GM21825 (cell line): Measurements from ENCODE around the gene SSUH2.
"Not testable (repeated sequence)": the region's sequence is repeated elsewhere in the genome, so short reads cannot be mapped to it uniquely, and the experiment has no call there.

Experiments
- ATAC-seq: cut with Tn5 transposase; IDR thresholded peaks from one replicate; pipeline ENCODE4 v1.9.1; 2021; ENCODE audit warnings: mild to moderate bottlenecking, moderate library complexity; ENCODE audit not compliant: unreplicated experiment

Gene SSUH2

DNA sequence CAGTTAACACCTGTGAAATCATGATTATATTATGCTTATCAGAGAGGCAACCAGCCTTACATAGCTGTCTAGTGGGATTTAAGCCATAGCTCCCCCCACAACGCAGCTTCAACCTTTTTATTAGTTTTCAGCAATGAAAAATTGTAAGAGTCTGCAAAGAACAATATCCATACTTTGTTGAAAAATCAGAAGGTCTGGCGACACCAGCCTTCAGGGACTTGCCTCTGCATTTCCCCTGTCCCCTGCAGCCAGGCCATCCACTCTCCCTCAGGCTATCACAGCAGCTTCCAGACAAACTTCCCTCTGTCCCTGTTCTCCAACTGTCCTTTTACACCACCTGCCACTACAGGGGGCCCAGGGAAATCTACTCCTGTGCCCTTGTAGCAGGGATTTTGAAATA, 59.9 kb downstream of the SSUH2 start:
- ATAC-seq = no peak

DNA sequence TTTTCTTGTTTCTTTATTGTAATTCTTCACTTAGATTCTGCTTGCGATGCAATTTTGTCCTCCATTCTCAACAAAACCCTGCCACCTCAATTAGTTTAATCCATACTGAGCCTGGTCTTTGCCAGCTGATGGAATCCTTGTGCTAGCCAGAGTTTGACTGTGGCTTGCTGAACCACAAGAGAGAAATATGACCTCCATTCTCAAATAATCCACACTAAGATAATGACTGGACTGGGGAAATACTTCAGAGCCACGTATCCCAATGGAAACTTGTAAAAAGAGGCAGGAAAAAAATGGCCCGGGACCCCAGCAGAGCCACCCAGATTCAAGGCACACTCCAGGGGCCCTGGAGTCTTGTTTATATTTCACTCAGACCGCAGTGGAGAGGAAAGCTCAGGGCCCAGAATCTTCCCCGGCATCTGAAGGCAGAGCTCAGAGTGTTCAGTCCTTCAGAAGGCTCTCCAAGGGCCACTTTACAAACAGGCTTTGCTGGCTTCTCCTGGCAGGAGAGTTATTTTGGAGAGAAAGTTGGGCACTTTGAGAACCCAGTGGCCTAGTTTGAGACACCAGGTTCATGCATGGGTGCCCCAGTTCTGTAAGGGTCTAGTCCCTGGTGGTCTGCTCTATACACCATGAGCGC, 62.7 kb downstream of the SSUH2 start:
- no peak for ATAC-seq

DNA sequence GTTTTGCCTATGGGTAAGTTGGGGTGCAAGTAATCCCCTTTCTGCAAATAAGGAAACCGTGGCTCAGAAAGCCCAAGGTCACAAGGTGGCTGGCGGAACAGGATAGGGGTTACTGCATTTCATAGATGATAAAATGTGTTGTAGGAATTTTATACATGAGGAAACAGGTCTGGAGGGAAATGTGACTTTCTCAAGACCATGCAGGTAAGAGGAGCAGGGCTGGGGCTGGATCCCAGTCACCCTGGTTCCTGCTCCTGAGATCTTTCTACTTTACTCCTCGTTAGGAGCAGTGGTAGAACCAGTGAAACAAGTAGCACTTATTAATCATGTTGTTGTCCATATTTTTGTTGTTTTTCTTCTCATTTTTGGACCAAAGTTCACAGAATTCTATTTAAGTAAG, 63.2 kb downstream of the SSUH2 start:
- no peak for ATAC-seq

DNA sequence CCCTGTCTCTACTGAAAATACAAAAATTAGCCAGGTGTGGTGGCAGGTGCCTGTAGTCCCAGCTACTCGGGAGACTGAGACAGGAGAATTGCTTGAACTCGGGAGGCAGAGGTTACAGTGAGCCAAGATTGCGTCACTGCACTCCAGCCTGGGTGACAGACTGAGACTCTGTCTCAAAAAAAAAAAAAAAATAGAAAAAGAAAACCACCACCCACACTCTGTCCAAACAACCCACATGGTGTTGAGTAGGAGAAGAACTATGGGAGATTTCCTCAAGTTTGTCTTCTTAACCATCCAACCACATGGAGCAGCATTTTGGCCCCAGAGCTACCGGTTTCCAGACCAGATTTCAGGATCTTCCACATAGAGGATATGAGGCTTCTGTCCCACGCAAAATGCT, 64.2 kb downstream of the SSUH2 start:
- ATAC-seq = not testable (repeated sequence)

DNA sequence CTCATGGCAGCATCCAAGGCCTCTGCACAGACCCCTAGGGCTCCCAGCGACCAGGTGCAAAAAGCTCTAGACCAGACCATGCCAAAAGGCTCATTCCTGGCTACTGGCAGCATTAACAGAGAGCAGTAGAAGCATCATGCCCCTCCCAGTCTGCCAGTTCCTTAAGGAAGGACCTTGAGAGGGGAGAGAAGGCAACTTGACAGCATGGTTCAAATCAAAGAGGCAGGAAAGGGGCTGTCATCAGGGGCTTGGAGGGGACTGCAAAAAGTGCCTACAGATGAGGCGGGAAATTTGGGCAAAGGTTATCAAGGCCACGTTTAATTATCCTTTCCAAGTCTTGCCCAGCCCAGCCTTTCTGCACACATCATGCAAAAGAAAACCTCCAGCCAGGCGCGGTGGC, 64.7 kb downstream of the SSUH2 start:
- no peak for ATAC-seq

DNA sequence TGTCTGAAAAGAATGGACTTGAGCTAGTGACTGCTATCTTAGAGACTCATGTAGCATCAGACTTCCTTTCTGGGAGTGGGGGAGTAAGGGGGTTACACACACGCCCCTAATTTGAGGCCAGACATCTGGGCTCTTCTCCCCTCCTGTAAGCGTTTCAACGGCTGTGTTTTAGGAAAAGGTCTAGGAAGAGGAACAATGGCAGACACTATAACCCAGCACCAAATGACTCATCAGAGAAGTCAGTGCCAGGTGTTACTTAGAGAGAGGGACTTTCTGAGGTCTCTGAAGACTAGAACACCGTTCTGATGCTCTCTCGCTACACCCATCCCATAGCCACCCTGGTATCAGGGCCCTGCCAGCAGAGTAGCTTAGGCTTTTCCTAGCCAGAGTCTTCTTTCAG, 65.5 kb downstream of the SSUH2 start:
- peak; percentile 99 for ATAC-seq

DNA sequence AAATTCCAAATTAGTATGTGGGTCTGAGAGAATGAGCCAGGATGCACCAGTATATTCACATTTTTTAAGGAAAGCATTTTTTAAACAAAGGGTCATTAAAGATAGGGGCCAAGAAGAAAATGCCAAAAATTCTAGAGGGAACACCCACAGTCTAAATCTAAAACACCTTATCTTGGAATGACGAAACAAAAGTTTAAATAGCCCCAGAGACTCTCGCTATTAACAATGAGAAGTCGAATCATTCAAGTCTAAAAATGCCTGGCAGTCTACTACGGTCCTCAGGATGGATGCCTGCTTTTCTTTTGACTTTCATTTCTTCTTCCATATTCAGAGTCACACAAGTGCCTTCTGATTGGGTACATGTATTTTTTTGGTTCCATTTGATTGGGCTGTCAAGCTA, 66.3 kb downstream of the SSUH2 start:
- no peak for ATAC-seq

DNA sequence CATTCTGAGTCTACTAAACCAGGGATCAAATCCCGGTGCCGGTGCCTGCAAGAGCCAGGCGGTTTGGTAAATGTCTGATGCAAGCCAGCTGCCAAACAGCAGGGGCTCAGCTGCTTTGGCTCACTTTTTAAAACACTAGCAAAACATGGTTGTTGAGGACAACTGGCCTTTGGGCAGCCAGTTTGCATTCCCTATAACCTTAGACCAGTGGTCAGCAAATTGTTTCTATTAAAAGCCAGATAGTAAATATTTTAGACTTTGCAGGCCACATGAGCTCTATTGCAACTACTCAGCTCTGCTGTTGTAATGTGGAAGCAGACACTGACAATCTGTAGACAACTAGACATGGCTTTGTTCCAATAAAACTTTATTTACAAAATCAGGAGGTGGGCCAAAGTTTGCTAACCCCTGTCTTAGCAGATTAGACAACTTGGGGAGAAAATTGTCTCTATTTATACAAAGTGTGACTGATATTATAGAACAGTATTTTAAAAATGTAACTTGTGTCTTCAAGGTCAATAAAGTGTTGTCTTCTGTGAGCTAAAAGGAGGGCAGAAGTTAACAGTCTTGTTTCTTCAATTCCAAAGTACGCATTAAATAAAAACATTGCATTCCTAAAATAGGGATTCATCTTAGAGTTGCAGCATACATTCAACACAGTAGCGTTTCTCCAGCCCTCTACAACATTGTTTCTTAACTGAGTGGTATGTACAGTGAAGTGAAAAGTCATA, 67.6 kb downstream of the SSUH2 start:
- no peak for ATAC-seq

DNA sequence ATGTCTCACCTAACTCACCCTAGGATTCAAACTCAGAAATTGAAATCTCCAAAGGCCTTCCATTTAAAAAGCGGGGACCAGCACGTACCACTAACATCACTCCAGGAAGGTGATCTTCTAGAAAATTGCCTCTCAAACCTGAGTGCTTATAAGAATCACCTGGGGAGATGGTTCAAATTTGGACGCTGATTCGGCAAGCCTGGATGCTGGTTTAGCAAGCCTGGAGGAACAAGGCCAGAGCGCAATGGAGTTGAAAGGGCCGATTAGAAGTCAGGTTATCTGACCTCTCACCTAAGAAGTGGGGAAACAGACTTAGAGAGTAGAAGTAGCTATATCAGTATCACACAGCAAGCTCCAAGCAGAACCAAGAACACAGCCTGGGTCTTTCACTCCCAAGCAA, 68.2 kb downstream of the SSUH2 start:
- ATAC-seq = no peak

DNA sequence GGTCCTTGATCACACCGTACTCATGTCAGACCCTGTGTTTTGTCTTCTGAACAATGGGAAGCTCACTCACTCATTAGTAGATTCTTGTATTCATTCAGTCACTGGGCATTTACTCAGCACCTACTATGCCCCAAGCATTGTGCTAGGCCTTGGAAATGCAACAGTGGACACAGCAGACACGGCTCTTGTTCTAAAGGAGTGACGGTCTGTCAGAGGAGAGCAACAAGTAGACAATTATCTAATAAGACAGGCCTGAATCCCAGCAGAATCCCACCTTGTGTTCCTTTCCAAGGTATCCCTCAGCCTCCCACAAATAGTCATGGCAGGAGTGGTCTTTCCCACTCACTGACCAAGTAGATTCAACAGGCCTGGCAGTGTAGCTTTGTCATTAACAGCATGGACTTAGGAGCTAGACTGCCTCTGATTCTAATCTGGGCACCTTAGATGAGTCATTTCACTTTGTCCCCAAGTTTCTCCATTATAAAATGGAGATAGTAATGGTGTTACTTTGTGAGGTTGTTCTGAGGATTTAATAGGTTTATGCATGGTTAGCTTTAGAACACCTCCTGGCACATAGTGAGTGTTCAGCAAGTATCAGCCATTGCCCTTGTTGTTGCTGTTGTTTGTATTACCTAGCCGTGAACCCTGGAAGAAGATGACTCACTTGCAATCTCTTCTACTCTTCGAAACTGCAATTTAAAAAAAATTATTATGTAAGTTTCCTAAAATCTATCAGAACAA, 69.1 kb downstream of the SSUH2 start:
- no peak for ATAC-seq

DNA sequence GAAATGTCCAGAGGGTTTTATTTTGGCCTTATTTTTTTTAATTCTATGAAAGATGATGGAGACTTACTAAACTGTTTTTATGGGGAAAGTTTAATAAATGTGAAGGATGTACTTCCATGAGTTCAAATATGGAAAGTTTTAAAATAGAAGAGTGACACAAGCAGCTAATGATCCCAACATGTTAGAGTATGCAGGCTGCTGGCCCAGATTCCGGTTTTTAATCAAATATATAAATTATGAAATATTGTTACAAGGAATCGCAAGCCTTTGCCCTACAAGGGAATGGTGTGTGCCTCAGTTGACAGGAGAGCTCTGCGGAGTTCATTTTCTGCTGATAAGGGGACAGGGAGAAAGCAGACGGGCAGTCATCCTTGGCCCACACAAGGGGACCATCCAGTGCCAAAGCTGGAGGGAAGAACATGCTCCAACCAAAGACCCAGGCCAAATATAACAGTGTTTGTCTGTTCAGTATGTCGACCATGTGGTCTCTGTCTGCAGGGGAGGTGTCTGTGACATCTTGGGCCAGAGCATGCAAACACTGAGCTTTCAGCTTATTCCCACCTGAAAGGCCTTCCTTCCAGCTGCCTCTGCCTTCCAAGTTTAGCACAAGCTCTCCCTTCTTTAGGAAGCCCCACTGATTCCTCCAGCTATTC, 69.8 kb downstream of the SSUH2 start:
- no peak for ATAC-seq

DNA sequence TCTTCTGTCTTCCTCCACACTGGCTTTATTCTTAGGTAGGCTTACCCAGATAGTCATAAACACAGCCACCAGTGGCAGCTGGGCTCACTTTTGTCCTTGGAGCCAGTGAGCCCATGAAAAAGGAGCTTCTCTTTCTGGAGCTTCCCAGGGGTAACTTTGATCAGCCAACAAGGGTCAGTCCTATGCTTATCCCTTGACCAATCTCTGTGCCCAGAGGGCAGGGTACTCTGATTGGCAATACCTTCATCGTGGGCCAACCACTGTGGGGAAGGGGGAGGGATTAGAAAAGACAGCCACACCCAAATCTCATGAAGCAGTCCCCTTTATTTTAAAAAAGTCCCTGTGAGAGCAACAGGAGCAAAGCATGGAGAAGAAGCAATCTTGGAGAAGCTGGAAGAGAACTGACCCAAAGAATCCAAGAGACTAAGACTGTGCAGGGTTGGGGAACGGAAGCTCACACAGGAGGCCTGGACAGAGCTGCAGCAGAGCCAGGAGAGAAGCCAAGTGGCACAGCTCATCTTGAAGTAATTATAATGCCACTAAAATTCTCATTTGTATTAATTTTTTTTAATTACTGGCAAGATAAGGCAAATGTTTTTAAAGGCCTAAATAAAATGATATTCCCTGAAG, 70.4 kb downstream of the SSUH2 start:
- no peak for ATAC-seq

DNA sequence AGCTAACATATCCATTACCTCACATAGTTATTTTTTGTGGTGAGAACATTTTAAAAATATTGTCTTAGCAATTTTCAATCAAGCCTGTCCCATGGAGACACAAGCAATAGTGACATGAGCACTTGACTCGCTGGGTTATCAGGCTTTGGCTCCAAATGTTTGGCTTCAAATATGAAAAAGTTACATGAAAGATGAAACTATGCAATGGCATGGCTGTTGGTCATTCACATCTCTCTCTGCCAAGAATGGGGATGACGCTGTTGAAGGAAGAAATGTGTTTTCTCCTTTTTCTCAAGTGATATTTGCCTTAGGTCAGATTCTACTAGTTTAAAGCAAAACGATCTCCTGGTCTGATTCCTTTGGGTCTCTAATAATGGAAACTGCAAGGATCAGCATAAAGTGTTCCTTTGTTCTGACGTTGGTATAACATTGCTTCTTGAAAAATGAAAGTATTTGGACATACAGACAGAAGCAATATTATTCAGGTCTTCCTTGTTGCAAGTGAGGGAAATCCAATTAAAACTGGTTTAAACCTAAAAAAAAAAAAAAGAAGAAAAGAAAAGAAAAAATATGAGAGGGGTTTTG, 71.2 kb downstream of the SSUH2 start:
- ATAC-seq = no peak

DNA sequence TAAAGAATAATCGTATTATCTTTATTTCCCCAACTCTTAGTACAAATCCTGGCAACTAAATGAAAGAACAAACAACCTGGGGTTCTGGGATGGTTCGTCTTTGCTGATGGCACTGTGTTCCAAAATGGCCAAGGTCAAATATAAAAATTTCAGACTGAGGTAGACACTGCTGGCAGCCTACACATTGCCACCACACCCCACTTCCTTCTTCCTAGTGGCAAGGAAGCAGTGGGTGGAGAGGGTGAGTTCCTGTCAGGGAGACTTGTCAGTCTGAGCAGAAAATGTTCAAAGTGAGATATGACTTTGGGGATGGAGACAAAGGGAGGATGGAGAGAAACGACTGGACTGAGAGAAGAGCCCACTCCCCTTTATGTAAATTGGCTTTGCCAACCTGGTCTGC, 73.3 kb downstream of the SSUH2 start:
- no peak for ATAC-seq
